Measurements from ENCODE around the gene ZNF609. TPM values are rescaled to one million over a fixed set of nuclear protein-coding genes. Genes with fewer than 3 reads are reported as not detected.
A peak's percentile ranks its signal among the peaks of the same experiment; 100 is the strongest.

Gene ZNF609
- total and polyA plus RNA-seq, 3 donors from 2014 or later, result 48.7 to 75.8 (median 60.5) TPM

GRCh38 chr15:64713592-64713991 lies 253.2 kb downstream of the ZNF609 start:
- Histone ChIP-seq H3K4me3 (no peak overlapping the region), H3K9me3 (no peaks in the 10 kb centered on the region), H3K4me1 (peaks cover 4% of the 10 kb centered on the region), H3K27me3 (no peaks in the 10 kb centered on the region), H3K27ac (no peak overlapping the region), H3K36me3 (ENCODE audit: low read depth, missing control alignments) (no peaks in the 10 kb centered on the region)
- intact Hi-C loops (cut with DNase I; ENCODE audit: low total_unique reads), result no loop called here
- DNase-seq, result no peak
- no peak for TF ChIP-seq CTCF (IDR thresholded peaks at IDR 0.05)
- TF ChIP-seq POLR2A (IDR thresholded peaks at IDR 0.05), result no peak
- 83 to 87% methylated on average over 6 of the region's 6 CpGs for WGBS, 2 donors

DNA sequence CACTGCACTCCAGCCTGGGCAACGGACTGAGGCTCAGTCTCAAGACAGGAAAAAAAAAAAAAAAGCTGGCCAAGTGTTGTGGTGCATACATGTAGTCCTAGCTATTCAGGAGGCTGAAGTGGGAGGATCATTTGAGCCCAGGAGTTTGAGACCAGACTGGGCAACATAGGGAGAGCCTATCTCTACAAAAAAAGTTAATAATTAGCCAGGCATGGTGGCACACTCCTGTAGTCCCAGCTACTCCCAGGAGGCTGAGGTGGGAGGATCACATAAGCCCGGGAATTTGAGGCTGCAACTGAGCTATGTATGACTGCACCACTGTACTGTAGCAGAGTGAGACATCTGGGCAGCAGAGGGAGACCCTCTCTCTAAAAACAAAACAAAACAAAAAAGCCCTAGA lies 256.1 kb downstream of the ZNF609 start:
- no peak for TF ChIP-seq POLR2A (IDR thresholded peaks at IDR 0.05)
- TF ChIP-seq CTCF (IDR thresholded peaks at IDR 0.05), result no peak
- Histone ChIP-seq H3K27ac (no peak overlapping the region), H3K36me3 (ENCODE audit: low read depth, missing control alignments) (no peaks in the 10 kb centered on the region), H3K4me1 (peaks cover 13% of the 10 kb centered on the region), H3K27me3 (no peaks in the 10 kb centered on the region), H3K9me3 (no peaks in the 10 kb centered on the region), H3K4me3 (no peak overlapping the region)
- intact Hi-C loops (cut with DNase I; ENCODE audit: low total_unique reads), result no loop called here
- DNase-seq, result no peak
- 76 to 78% methylated on average over 2 of the region's 2 CpGs for WGBS, 2 donors

GRCh38 chr15:64717130-64717529 lies 256.8 kb downstream of the ZNF609 start:
- Histone ChIP-seq H3K4me3 (no peak overlapping the region), H3K27me3 (no peaks in the 10 kb centered on the region), H3K9me3 (no peaks in the 10 kb centered on the region), H3K27ac (peak overlapping the region in 1 of 2 donors; percentile 61), H3K36me3 (ENCODE audit: low read depth, missing control alignments) (no peaks in the 10 kb centered on the region), H3K4me1 (peaks cover 13% of the 10 kb centered on the region)
- no peak for DNase-seq
- intact Hi-C loops (cut with DNase I; ENCODE audit: low total_unique reads), result no loop called here
- TF ChIP-seq CTCF (IDR thresholded peaks at IDR 0.05) (no peak), POLR2A (IDR thresholded peaks at IDR 0.05) (no peak)
- WGBS, 2 donors, result 76 to 88% methylated on average over 7 of the region's 7 CpGs

- intact Hi-C loops (cut with DNase I; ENCODE audit: low total_unique reads), result no loop called here
- Histone ChIP-seq H3K4me1 (peaks cover 13% of the 10 kb centered on the region), H3K36me3 (ENCODE audit: low read depth, missing control alignments) (no peaks in the 10 kb centered on the region), H3K27me3 (no peaks in the 10 kb centered on the region), H3K9me3 (no peaks in the 10 kb centered on the region), H3K4me3 (no peak overlapping the region), H3K27ac (peak overlapping the region in 1 of 2 donors; percentile 61)
- 63 to 73% methylated on average over 9 to 18 of the region's 18 CpGs for whole genome bisulfite sequencing, 2 donors
- no peak for DNase-seq
- no peak for TF ChIP-seq CTCF (IDR thresholded peaks at IDR 0.05)
- no peak for TF ChIP-seq POLR2A (IDR thresholded peaks at IDR 0.05)
These were observed 257.5 kb downstream of the ZNF609 start for GRCh38 chr15:64717735-64718495.

DNA sequence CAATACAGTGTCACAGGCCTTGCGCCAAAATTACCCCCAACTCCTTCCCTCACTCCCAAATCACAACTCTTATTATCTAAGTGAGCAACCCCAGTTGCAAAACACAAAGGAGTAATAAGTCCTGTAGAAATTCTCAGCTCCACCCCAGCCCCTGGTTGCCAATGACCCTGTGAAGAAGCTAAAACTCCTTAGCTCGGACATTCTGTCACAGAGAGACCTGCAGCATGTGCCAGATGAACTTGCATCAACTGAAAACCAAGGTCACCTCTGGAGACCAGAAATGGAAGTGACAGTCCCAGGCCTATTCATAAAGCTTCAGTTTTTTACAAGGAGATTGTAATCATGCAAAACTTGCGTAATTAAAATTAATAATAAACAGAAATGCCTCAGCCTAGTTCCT lies 259.8 kb downstream of the ZNF609 start:
- Histone ChIP-seq H3K4me1 (peaks cover 13% of the 10 kb centered on the region), H3K4me3 (no peak overlapping the region), H3K27me3 (no peaks in the 10 kb centered on the region), H3K36me3 (ENCODE audit: low read depth, missing control alignments) (no peaks in the 10 kb centered on the region), H3K9me3 (no peaks in the 10 kb centered on the region), H3K27ac (no peak overlapping the region)
- intact Hi-C loops (cut with DNase I; ENCODE audit: low total_unique reads), result no loop called here
- no peak for TF ChIP-seq POLR2A (IDR thresholded peaks at IDR 0.05)
- TF ChIP-seq CTCF (IDR thresholded peaks at IDR 0.05), result no peak
- 55 to 59% methylated on average over 3 of the region's 3 CpGs for WGBS, 2 donors
- peak; percentile 78 for DNase-seq
